Cardiac septum (tissue), 1 donor: ENCODE data around the gene SLC20A1. TPM values are rescaled to one million over a fixed set of nuclear protein-coding genes. Genes with fewer than 3 reads are reported as not detected.

Source experiments
- DNase-seq: peaks from one replicate; pipeline ENCODE4 v3.0.0-alpha.2; 2020; ENCODE audit warnings: low spot score
- intact Hi-C: fragments of 100-400 bp; cut with DNase I; formaldehyde crosslinking; loops from one replicate; pipeline ENCODE4 v1.14.0; 2022
- total RNA-seq: library from RNA; stranded (reverse); fragmentation: NEBNext Ultra II Directional; extraction: Animal tissue kit (Norgen Biotek cat#: 25700); gene quantifications from one replicate; pipeline ENCODE4 v1.2.1, GENCODE V29; 2021
- donor health status: DM: no; HTN: no; CAD: no.

The SLC20A1 gene
- total RNA-seq, 1 donor from 2014 or later: 26.1 TPM

DNA sequence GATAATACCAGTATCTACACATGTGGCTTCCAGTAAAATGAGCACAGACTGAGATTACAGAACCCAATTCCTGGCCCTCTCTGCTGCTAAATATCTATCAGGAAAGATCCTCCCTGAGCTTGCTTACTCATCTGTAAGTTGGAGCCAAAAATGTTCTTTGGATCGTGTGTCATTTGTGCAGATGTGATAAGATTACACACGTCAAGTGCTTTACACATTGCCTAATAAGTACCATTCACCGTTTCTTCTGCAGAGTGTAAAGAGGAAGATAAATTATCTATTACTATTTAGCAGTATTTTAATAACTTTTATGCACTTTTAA lies 23.2 kb upstream of the SLC20A1 start:
- DNase-seq: no peak
- intact Hi-C loops: no loop called here

DNA sequence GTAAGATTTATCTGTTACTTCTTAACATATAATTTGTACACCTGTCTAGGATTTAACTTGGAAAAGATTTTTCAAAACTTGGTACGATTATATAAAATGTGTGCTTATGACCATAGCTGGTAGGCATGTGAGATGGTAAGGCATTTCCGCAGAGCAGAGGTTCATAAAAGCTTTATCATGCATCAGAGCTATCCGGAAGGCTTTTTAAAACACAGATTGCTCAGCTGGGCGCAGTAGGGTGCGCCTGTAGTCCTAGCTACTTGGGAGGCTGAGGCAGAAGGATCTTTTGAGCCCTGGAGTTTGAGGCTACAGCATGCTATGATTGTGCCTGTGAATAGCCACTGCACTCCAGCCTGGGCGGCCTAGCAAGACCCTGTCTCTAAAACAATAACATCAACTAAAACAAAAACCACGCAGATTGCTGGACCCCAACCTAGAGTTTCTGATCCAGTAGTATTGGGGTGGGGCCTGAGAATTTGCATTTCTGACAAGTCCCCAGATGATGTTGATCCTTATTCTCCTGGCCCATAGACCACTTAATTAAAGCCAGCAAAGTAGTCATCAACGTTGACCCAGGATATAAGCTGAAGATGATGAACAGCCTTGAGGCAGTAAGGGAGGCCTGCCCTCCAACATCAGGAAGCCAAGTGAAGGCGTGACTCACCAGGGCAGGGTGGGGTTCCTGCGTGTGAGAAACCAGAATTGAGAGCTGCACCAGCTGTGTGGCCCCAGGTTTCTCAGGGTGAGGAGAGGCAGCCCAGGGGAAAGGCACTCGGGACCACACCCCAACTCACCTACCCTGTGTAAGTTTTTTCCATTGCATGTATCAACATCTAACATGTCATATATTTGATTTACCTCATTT lies 21.6 kb upstream of the SLC20A1 start:
- DNase-seq: peak; percentile 79
- intact Hi-C loops: no loop called here

GRCh38 chr2:112625474-112626114 lies 20.1 kb upstream of the SLC20A1 start:
- intact Hi-C loops: loop anchor here (1.0 to 2.0 kb wide), 3 partner anchors 20 to 101 kb away; partner anchors contain the start of gene SLC20A1
- DNase-seq: no peak

DNA sequence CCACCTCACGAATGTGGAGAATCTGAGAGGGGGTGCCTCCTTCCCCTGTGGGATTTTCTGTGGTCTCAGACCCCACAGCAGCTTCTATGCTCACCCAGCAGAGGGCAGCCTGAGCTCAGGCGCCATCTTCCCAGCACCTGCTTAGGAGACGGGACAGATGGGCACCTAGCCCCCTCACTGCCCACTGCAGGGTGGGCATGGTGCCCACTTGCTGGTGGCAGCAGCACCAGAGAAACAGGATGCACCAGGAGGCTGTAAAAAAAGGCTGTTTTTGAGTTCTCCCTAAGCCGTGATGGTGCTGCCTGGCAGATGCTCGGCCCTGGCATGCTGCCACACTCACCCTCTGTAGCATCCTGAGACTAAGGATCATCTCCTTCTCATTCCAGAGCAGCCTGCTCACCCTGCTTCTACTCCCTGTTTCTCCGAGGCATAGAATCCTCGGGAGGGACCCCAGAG lies 19.1 kb upstream of the SLC20A1 start:
- intact Hi-C loops: loop anchor here (1.0 to 2.0 kb wide), 3 partner anchors 19 to 100 kb away; partner anchors contain the start of gene SLC20A1
- DNase-seq: peak; percentile 84

GRCh38 chr2:112627060-112628040 lies 18.4 kb upstream of the SLC20A1 start:
- intact Hi-C loops: loop anchor here (2.0 kb wide), 1 partner anchor 63 kb away; no protein-coding TSS in a partner anchor

DNA sequence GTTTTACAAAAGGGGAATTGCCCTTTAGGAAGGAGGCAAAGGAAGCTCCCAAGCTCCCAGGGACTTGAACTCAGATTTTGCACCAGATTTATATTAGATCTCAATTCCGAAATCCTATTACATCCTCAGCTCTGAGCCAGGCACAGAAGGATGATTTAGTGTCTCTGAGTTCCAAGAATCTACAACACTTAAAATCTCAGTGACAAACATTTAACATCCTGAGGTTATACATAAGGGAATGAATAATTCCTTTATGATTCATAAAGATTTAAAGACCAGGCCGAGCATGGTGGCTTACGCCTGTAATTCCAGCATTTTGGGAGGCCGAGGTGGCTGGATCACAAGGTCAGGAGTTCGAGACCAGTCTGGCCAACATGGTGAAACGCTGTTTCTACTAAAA lies 16.5 kb upstream of the SLC20A1 start:
- intact Hi-C loops: no loop called here
- no peak for DNase-seq

More at GRCh38 chr2:112627060-112628040, 18.4 kb upstream of the SLC20A1 start:
- DNase-seq: peak; percentile 86

DNA sequence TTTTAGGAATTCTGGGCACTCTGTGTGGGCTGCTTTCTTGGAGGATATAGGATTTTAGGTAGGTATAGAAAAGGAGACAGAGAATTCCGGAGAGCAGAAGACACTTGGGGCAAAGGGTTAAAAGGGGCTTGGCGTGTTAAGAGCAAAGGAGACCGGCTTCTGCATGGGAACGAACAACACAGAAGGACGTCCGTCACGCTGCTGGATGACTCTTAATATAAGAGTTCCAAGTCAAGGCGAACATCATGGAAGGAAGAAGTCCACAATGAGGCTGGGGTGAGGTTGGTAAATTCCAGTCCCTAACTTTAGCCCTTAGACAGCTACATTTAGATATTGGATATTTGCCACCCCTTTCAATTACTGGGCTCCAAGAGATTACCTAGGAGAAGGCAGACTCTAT lies 15.9 kb upstream of the SLC20A1 start:
- intact Hi-C loops: no loop called here
- no peak for DNase-seq

DNA sequence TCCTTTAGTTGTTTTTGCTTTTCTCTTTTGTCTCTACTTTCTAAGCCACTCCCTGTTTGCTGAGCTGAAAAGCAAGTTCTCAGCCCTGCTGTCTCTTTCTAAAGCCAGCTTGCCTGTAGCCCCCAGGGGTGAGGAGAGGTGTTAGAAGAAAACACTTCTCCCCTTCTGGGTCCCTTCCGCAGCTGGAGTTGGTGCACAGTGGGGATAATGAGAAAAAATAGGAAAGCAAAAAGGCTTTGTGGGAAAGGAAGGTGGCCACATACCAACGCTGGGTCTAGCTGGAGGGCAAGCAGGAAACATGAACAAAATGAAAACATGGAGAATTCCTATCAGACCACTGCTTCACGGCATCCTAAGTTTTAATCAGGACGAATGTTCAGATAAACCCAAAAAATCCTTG lies 15.5 kb upstream of the SLC20A1 start:
- no peak for DNase-seq
- intact Hi-C loops: no loop called here

GRCh38 chr2:112633708-112634107 lies 12.0 kb upstream of the SLC20A1 start:
- intact Hi-C loops: no loop called here
- DNase-seq: no peak

GRCh38 chr2:112634153-112634873 lies 11.4 kb upstream of the SLC20A1 start:
- no peak for DNase-seq
- intact Hi-C loops: no loop called here

GRCh38 chr2:112634874-112635157 lies 10.9 kb upstream of the SLC20A1 start:
- DNase-seq: no peak
- intact Hi-C loops: no loop called here

- no peak for DNase-seq
- intact Hi-C loops: no loop called here
Measured at GRCh38 chr2:112636605-112637288, 9.0 kb upstream of the SLC20A1 start.

DNA sequence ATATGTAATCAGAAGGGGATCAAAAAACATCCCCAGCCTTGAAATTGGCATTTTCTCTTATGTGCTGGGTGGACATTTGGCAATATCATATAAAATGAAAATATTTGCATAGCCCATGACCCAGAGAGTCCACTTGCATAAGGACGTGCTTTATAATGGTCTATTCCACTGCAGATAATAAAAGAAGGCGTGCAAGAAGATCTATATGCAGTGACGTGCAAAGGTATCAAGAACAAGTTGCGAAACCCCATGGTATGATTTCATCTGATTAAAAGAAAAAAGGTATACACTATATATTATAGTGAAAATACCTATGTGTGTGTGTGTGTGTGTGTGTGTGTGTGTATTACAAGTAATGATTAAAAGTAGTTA lies 8.5 kb upstream of the SLC20A1 start:
- intact Hi-C loops: no loop called here
- DNase-seq: no peak

GRCh38 chr2:112639936-112640335 lies 5.8 kb upstream of the SLC20A1 start:
- no peak for DNase-seq
- intact Hi-C loops: no loop called here

DNA sequence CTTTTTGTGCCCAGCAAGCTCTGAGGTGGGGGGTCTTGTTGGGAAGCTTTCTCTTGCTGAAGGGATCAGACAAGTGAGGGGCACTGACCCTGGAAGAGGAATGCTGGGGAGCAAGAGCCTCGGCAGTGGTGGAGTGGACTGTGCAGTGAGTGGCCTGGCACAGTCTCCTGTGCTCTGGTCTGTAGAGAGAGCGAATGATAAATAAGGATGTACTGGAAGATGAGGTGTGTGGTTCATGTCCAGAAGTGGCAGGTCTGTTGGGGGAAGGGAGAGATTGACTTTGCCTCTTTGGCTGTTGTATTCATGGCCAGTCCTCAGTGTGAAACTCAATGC lies 5.3 kb upstream of the SLC20A1 start:
- DNase-seq: no peak
- intact Hi-C loops: no loop called here

DNA sequence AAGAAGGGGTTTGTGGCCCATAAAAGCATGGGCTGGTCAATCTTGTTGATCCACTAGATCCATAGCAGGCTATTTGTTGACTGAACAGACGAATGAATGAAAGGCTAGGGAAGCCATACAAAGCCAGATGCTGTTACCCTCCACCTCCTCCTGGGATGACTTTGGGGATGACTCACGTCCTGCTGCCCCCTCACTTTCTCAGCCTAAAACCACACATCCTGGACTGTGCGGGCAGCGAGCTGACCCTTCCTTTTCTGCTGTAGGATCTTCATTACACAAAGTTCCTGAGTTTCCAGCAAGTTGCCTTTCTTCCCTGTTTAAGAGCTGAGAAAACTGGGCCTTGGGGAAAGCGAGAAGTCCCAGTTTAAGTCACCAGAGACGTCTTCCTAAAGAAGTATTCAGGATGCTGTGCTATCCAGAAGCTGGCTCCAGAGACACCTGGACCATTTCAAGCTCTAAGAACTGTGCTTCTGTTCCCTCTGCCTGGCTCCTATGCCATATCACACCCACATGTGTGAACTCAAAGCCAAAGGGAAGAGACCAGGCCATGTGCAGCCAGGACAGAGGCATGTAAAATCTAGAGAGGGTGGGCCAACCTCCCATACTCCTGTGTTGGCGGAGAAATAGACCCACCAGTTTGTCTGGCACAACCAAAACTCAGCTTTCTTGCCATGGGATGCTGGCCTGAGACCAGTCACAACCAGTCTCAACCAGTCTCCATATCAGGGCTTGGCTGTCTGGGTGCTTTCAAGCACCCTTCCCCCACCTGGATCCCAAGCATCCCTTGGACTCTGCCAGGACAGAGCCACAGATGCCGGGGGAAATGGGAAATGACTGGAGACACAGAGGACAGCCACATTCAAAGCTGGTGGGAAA lies 4.7 kb upstream of the SLC20A1 start:
- no peak for DNase-seq
- intact Hi-C loops: no loop called here

DNA sequence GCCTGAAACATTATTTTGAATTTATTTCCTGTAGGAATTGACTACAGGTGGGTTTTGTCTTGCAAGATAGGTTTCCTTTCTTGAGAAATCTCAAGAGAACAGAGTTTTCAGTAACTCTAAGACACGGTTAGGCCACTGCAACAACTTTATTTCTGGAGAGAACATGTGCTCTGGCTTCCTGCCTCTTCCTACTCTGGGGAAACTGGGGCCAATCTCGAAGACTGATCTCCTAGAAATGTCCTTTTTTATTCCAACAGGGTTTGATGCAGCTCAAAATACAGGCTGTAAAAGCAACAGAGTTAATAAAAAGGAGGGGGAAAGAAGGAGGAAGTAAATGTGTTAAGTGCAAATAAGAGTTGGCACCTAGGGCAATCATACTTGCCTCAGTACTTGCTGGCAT lies 4.0 kb upstream of the SLC20A1 start:
- intact Hi-C loops: no loop called here

DNA sequence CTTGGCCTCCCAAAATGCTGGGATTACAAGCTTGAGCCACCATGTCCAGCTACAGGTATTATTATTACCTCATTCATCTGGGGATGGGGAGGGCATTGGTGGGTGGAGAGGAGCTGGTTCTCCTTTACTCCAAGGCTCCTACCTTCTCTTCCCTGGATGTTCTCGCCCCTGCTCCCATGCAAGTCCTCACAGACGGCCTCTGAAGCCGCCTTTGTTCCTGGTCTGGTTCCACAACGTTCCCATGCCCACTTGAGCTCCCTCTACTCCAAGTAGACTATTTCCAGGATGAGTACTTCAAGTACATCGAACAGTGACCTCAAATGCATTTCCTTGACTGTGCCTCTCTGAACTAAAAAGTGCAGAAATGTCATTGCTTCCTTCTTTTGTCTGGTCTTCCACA lies 3.2 kb upstream of the SLC20A1 start:
- intact Hi-C loops: no loop called here
- DNase-seq: no peak

More for the DNA sequence above, 4.0 kb upstream of the SLC20A1 start:
- DNase-seq: no peak
